WI38 (cell line): Measurements from ENCODE around the gene SGSH.

ENCODE experiments used
- H3K4me3 ChIP-seq: 2 replicates; pipeline ENCODE4 v1.5.1; 2011; ENCODE audit warnings: low read depth, mild to moderate bottlenecking, control low read depth, low read length
- TF ChIP-seq, protein P1 (sequence below): IDR thresholded peaks from 2 replicates; pipeline ENCODE4 v1.5.1; 2012; ENCODE audit warnings: low read depth, mild to moderate bottlenecking, control low read depth, low read length

Gene SGSH

DNA sequence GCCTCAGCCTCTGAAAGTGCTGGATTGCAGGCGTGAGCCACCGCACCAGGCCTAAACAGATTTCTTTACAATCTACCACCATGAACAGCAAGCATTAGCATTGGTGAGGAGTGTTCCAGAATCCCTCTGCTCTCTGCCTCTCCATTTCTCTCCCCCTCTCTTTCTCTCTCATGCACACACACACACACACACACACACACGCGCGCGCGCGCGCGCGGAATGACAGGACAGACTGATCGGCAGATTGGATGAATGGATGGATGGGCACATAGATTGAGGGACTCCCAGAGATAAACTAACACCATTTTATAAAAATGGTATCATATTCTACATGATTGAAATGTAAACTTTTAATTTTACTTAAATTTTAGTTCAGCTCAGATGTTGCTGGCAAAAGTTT lies 47.0 kb downstream of the SGSH start:
- TF ChIP-seq, protein P1, sequence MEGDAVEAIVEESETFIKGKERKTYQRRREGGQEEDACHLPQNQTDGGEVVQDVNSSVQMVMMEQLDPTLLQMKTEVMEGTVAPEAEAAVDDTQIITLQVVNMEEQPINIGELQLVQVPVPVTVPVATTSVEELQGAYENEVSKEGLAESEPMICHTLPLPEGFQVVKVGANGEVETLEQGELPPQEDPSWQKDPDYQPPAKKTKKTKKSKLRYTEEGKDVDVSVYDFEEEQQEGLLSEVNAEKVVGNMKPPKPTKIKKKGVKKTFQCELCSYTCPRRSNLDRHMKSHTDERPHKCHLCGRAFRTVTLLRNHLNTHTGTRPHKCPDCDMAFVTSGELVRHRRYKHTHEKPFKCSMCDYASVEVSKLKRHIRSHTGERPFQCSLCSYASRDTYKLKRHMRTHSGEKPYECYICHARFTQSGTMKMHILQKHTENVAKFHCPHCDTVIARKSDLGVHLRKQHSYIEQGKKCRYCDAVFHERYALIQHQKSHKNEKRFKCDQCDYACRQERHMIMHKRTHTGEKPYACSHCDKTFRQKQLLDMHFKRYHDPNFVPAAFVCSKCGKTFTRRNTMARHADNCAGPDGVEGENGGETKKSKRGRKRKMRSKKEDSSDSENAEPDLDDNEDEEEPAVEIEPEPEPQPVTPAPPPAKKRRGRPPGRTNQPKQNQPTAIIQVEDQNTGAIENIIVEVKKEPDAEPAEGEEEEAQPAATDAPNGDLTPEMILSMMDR: no peak
- H3K4me3 ChIP-seq: no peak overlapping the region

DNA sequence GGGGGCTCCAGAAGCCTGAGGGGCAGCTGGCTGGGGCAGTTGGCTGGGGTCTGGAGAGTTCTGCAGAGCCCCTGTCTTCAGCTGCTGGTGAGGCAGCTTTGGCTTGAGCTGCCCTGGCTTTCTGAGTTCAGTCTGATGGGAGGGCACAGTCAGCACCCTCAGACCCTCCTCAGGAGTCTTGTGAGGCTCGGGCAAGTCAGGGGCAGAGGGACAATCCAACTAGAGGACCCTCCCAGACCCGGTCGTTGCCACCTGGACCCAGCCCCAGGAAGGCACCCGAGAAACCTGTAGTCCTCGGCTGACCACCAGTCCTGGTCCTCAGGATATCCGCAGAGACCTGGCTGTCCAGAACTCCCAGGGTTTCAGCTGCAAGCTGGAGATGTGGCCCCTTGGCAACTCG lies 48.5 kb downstream of the SGSH start:
- H3K4me3 ChIP-seq: no peak overlapping the region
- TF ChIP-seq, protein P1: no peak

DNA sequence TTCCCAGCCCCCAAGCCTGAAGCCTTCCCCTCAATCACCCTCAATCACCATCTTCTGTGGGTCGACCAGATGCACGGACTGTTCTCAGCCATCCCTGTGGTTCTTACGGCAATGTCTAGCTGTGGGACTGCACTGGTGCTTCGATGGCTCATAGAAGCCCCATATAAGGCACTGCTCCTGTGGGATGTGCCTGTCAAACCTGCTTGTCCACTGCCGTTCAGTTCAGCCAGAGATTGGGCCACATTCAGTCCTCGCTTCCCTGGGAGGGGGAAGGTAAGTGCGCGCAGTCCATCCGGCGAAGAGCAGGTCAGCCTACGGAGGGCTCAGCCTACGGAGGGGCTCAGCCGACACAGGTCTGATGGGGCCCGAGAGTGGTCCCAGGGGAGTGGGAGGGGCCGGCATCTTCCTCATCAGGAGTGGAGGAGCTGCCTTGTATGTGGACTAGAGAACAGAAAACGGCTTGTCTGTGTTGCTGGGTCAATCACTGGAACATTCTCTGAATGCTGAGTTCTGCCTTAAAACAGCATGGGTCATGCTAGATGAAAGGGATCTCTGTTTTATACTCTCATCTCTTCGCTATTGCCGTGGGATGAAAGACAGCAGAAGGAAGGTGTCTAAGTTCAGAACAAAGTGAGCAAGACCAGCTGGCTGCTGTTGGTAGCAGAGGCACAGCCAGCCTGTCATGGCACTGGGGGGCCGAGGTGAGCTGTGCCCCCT lies 50.2 kb downstream of the SGSH start, which contains the start of gene CARD14:
Gene CARD14, plus strand, starts transcription at position 247 of the 717 bp plus-strand sequence. CDS start 11,409 bp downstream, outside the sequence.
- TF ChIP-seq, protein P1: no peak
- no peak within 1 kb of the TSS for H3K4me3 ChIP-seq

DNA sequence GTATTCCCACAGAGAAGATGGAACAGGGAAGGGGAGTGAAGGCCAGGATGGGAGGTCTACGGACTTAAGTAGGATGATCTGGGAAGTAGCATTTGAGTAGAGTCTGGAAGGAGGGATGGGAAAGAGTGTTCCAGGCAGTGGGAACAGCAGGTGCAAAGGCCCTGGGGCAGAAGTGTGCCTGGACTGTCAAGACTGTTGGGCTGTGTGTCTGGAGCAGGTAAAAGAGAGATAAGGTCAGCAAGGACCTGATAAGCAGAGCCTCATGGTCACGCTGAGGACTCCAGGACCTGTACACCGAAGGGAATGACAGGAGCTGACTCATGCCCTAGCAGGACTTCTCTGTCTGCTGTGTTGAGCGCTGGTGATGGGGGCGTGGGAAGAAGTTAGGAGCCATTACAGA lies 51.0 kb downstream of the SGSH start:
- TF ChIP-seq, protein P1: no peak
- no peak overlapping the region for H3K4me3 ChIP-seq

DNA sequence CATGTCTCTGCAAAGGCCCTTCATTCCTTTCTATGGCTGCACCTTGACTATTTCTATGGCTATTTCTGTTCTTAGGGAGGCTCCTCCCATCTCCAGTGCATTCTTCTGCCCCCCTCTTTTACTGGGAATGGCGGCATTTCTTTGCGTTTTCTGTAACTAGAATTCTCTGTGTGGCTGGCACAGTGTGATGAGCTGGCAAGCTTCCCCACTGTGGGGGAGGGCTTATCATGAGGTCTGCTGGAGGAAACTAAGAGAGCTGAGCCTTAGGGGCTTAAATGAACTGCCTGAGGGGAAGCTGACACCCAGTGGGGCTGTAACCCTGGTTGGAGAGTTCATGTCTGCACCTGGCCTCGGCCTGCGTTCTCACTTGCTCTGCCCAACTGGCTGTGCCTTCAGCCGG lies 51.8 kb downstream of the SGSH start:
- TF ChIP-seq, protein P1: no peak
- H3K4me3 ChIP-seq: no peak overlapping the region

DNA sequence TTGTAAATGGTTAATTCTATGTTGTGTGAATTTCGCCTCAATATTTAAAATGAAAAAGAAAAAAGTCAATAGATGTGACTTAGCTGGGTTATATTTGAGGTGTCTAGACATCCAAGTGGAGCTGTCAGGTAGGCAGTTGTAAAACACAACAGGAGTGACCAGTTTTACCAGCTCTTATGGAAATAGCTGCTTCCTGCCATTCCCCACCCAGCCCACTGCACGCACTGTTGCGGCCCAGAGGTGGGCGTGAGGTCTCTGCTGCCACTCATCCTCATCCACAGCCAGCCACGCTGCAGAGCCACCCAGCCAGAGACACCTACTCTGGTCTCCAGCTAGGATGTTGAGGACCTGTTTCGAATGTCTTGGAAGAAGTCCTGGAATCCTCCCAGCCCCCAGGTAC lies 53.7 kb downstream of the SGSH start:
- TF ChIP-seq, protein P1: no peak

DNA sequence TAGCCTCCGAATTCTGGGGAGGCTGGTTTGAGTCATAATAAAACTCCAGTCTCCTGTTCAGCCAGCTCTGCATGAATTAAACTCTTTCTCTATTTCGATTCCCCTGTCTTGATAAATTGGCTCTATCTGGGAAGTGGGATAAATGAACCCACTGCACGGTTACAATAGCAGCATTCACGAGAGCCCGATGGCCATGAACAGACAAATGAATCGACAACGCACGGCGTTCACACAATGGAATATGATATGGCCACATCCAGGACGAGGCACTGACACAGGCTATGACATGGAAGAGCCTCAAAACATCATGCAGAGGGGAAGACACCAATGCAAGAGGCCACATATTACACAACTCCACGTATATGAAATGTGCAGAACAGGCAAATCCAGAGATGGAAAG lies 55.9 kb downstream of the SGSH start:
- no peak overlapping the region for H3K4me3 ChIP-seq
- TF ChIP-seq, protein P1: no peak

More for the DNA sequence above, 53.7 kb downstream of the SGSH start:
- H3K4me3 ChIP-seq: no peak overlapping the region
